K562 (cell line): ENCODE measurements around the gene HTRA3. TPM values are rescaled to one million over a fixed set of nuclear protein-coding genes. Genes with fewer than 3 reads are reported as not detected.

Experiments used
- ATAC-seq: fragments of 200-7000 bp; cut with Tn5 transposase; 3 replicates; pipeline ENCODE4 v1.9.1; 2020; ENCODE audit warnings: moderate library complexity
- BruUV-seq: library from RNA; stranded (reverse); fragments of 400-500 nt; replicated peaks from 2 replicates; lab custom pipeline; 2021; lab: Mats Ljungman, UMichigan
- CTCF ChIA-PET: fragments of 300-600 bp; formaldehyde crosslinking; extraction: SDS; loops from one replicate; lab custom pipeline; 2021; ENCODE audit warnings: low intra/inter-chr PET ratio; lab: Yijun Ruan, JAX
- POLR2A ChIA-PET: fragments of 300-600, 350-650 bp; sonication (Branson Sonifier 250); formaldehyde crosslinking; extraction: SDS; loops from one replicate; lab custom pipeline; 2021; ENCODE audit warnings: antibody characterized with exemption, inconsistent platforms; lab: Yijun Ruan, JAX
- DNase-seq, 4 experiments: peaks; one replicate each; pipeline versions ENCODE4 v3.0.0 to v3.0.0-alpha.2; 2011 to 2018; ENCODE audit warnings: low spot score in 3 of 4, mixed read lengths in 3 of 4; ENCODE audit errors: extremely low read depth in 1 of 4
- FAIRE-seq: peaks from 2 replicates; lab custom pipeline; 2011; peaks lifted over from hg19 to GRCh38; lab: Jason Lieb, UNC
- H2AFZ ChIP-seq: 2 replicates; pipeline ENCODE4 v1.6.0; 2011; ENCODE audit warnings: low read depth, low read length, control low read depth, inconsistent platforms
- H3K27ac ChIP-seq: fragments of 200-600 bp; 3 replicates; pipeline ENCODE4 v1.8.0; 2011; ENCODE audit warnings: low read depth, mild to moderate bottlenecking, control low read depth, inconsistent platforms, low read length, moderate library complexity, mixed read lengths; ENCODE audit errors: extremely low read depth
- H3K27me3 ChIP-seq, 2 experiments: fragments of 300-600 bp in 1 of 2; 2 replicates in 1 of 2; 3 replicates in 1 of 2; pipeline versions ENCODE4 v1.6.0 to v1.8.0; 2011; ENCODE audit warnings: inconsistent platforms in 2 of 2, low read length in 2 of 2, mild to moderate bottlenecking in 1 of 2, mixed read lengths in 1 of 2, moderate library complexity in 1 of 2; ENCODE audit not compliant: control insufficient read depth in 2 of 2, insufficient read depth in 2 of 2
- H3K36me3 ChIP-seq: fragments of 300-600 bp; 3 replicates; pipeline ENCODE4 v1.8.0; 2011; ENCODE audit warnings: mild to moderate bottlenecking, low read length, inconsistent platforms; ENCODE audit not compliant: control insufficient read depth, insufficient read depth
- H3K4me1 ChIP-seq, 2 experiments: fragments of 200-600 bp in 1 of 2; replicated peaks in 1 of 2; 2 replicates in 1 of 2; 3 replicates in 1 of 2; pipeline versions ENCODE4 v1.5.1 to v1.8.0; 2011; ENCODE audit warnings: inconsistent platforms in 2 of 2, low read length in 2 of 2, mild to moderate bottlenecking in 1 of 2, mixed read lengths in 1 of 2, moderate library complexity in 1 of 2; ENCODE audit not compliant: control insufficient read depth in 2 of 2, insufficient read depth in 2 of 2
- H3K4me2 ChIP-seq: 2 replicates; pipeline ENCODE4 v1.6.1; 2011; ENCODE audit warnings: low read length, control low read depth, inconsistent platforms, mixed read lengths; ENCODE audit not compliant: insufficient read depth
- H3K4me3 ChIP-seq: fragments of 200-600 bp; sonication (generic), shearing (Covaris generic); 2 replicates; pipeline ENCODE4 v1.5.1; 2016; ENCODE audit warnings: control low read depth, inconsistent platforms
- H3K79me2 ChIP-seq: fragments of 200-600 bp; 3 replicates; pipeline ENCODE4 v1.8.0; 2011; ENCODE audit warnings: low read length, inconsistent platforms; ENCODE audit not compliant: control insufficient read depth, insufficient read depth
- H3K9ac ChIP-seq, 2 experiments: 2 replicates each; pipeline versions ENCODE4 v1.6.0 to v1.6.1; 2011; ENCODE audit warnings: low read depth in 2 of 2, low read length in 2 of 2, control low read depth in 1 of 2, inconsistent platforms in 1 of 2, mild to moderate bottlenecking in 1 of 2, mixed read lengths in 1 of 2; ENCODE audit not compliant: insufficient read depth in 1 of 2
- H3K9me1 ChIP-seq: one replicate; pipeline ENCODE4 v1.6.0; 2011; ENCODE audit warnings: inconsistent platforms, mild to moderate bottlenecking, low read length, moderate library complexity; ENCODE audit not compliant: control insufficient read depth, insufficient read depth
- H3K9me3 ChIP-seq: replicated peaks from 2 replicates; pipeline ENCODE4 v1.5.1; 2011; ENCODE audit warnings: low read depth, low read length, inconsistent platforms; ENCODE audit not compliant: control insufficient read depth, insufficient read depth
- H4K20me1 ChIP-seq: replicated peaks from 2 replicates; pipeline ENCODE4 v1.6.1; 2011; ENCODE audit warnings: low read length, inconsistent platforms, mixed read lengths; ENCODE audit not compliant: control insufficient read depth, insufficient read depth
- CBX2 ChIP-seq: fragments of 200-600 bp; sonication (generic); IDR thresholded peaks from one replicate; pipeline ENCODE4 v1.6.1; 2012; ENCODE audit warnings: mild to moderate bottlenecking, low read length, inconsistent platforms; ENCODE audit not compliant: insufficient read depth, poor library complexity, severe bottlenecking
- FOXJ2 ChIP-seq: fragments of 200-800 bp; sonication (Bioruptor generic); IDR thresholded peaks from 2 replicates; pipeline ENCODE4 v1.6.1; 2016; ENCODE audit warnings: missing genetic modification characterization, missing compliant biosample characterization
- MTA3 ChIP-seq: fragments of 450-650 bp; formaldehyde crosslinking; IDR thresholded peaks from 2 replicates; pipeline ENCODE4 v1.6.1; 2017; ENCODE audit warnings: mild to moderate bottlenecking, borderline replicate concordance
- NR4A1 ChIP-seq, 2 experiments: fragments of 250-450 bp in 1 of 2; fragments of 450-650 bp in 1 of 2; sonication (Bioruptor Pico) in 1 of 2; IDR thresholded peaks; 2 replicates each; pipeline versions ENCODE4 v1.4.0 to v1.6.1; 2016 to 2020; ENCODE audit warnings: mild to moderate bottlenecking in 2 of 2, missing compliant biosample characterization in 1 of 2, missing genetic modification characterization in 1 of 2, moderate library complexity in 1 of 2
- NRF1 ChIP-seq, 2 experiments: fragments of 450-650 bp; IDR thresholded peaks in 1 of 2; conservative IDR thresholded peaks in 1 of 2; 2 replicates each; pipeline ENCODE4 v1.6.1; 2014; ENCODE audit warnings: mild to moderate bottlenecking in 2 of 2
- ZNF76 ChIP-seq: fragments of 250-450 bp; sonication (Bioruptor Pico); IDR thresholded peaks from 2 replicates; pipeline ENCODE4 v1.4.0; 2020; ENCODE audit warnings: mild to moderate bottlenecking, moderate library complexity, borderline replicate concordance
- ZNF780A ChIP-seq: fragments of 250-450 bp; sonication (Bioruptor Pico); IDR thresholded peaks from 2 replicates; pipeline ENCODE4 v1.5.0; 2021; ENCODE audit warnings: mild to moderate bottlenecking
- whole genome bisulfite sequencing: fragments of 100-300 bp; shearing (Covaris generic); methylation state at CpG from one replicate; pipeline ENCODE4 v1.1.6; 2016; ENCODE audit warnings: low coverage, mixed read lengths; ENCODE audit not compliant: insufficient coverage; ENCODE audit errors: missing lambda C conversion rate; 5-methylcytosine and 5-hydroxymethylcytosine counted together
- in situ Hi-C: fragments of 300-500 bp; cut with MboI; formaldehyde crosslinking; loops from 4 replicates; pipeline ENCODE4 v1.15.0; 2018; ENCODE audit warnings: inconsistent platforms, mixed read lengths
- intact Hi-C: fragments of 100-400 bp; cut with micrococcal nuclease; formaldehyde crosslinking; loops from 2 replicates; pipeline ENCODE4 v1.14.2; 2022
- polyA plus RNA-seq, 8 experiments: library from polyadenylated mRNA; depleted of rRNA in 4 of 8; stranded (reverse) in 5 of 8; unstranded in 3 of 8; fragments of >200 nt; fragmentation: Nextera tagmentation in 2 of 8; fragmentation: Illumina TruSeq in 1 of 8; extraction: Ambion mirVana in 2 of 8; extraction: Trizol in 1 of 8; gene quantifications; 2 replicates each; pipeline versions ENCODE4 v1.2.1 to v1.2.3, GENCODE V29; 2011 to 2014; ENCODE audit warnings: inconsistent platforms in 1 of 8, missing spikeins in 1 of 8
- total RNA-seq, 7 experiments: library from RNA; depleted of rRNA in 6 of 7; stranded (reverse); fragments of >200 nt in 6 of 7; fragmentation: Illumina TruSeq in 2 of 7; extraction: Trizol in 2 of 7; gene quantifications; 2 replicates each; pipeline versions ENCODE4 v1.2.1 to v1.2.3, GENCODE V29; 2011 to 2021; ENCODE audit warnings: low replicate concordance in 1 of 7
- TF ChIP-seq, protein P1 (sequence below): fragments of 250-450 bp; sonication (Bioruptor Pico); IDR thresholded peaks from 2 replicates; pipeline ENCODE4 v1.4.0; 2020; ENCODE audit warnings: mild to moderate bottlenecking

HTRA3 gene
- total and polyA plus RNA-seq, 9 of the 15 experiments (the other 6 are each of a cell fraction or from before 2014, with no cell fraction given) = 0.04 TPM; not detected in 8

DNA sequence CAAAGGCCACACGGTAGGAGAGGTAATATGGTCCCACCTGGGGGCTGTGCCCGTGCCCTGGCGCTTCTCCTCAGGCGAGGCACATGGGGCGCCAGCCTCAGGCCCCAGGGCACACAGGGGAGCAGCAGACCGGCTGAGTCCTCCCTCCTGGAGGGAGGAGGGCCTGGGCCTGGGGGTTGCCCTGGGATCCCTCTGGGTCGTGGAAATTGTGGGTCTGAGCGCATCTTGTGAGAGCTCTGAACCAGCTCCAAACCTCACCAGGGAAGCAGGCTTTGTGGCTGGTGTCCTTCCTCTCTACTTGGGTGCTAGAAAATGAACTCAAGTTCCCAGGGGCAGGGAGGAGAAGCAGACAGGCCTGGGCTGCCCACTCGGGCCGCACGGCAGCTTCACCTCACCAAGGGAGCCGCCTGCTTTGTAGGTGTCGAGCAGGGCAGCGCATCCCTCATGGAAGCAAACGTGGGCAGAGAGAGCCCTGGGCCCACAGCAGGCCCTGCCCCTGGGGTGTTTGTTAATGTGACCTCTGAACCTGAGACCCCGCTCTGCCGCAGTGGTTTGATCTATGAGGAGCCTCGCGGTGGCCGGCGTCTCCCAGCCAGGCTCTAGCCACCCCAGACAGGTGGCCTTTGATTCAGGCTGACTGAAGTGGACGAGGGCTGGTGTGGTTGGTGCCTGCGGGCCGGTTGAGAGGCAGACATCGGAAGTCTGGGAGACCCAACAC lies 10.8 kb downstream of the HTRA3 start:
- no TSS peak for BruUV-seq
- no peak overlapping the region for H3K27ac ChIP-seq
- WGBS = 42% methylated on average over 18 of the region's 25 CpGs
- no peaks in the 10 kb centered on the region for H3K79me2 ChIP-seq
- no peaks in the 10 kb centered on the region for H3K9me3 ChIP-seq
- in situ Hi-C loops (no loop called here), intact Hi-C loops (no loop called here)
- FAIRE-seq (no peak), ATAC-seq (no peak), DNase-seq (no peak)
- no peak overlapping the region for H3K4me3 ChIP-seq
- H3K27me3 ChIP-seq = peaks cover 0 to 58% of the 10 kb centered on the region in 2 experiments; a peak in 3 of 5 replicates
- H3K4me1 ChIP-seq = peaks cover 0 to 30% of the 10 kb centered on the region in 2 experiments; a peak in 2 of 5 replicates
- H3K9me1 ChIP-seq = no peaks in the 10 kb centered on the region
- no peak overlapping the region for H2AFZ ChIP-seq
- H3K4me2 ChIP-seq = no peak overlapping the region
- TF ChIP-seq ZNF76 (CRISPR knock-in tag) (no peak), CBX2 (no peak), FOXJ2 (tag) (no peak), NRF1 (conservative IDR thresholded peaks at IDR 0.05 in 1 of 2, IDR thresholded peaks at IDR 0.05 in 1 of 2) (no peak), ZNF780A (CRISPR knock-in tag) (no peak), NR4A1 (CRISPR knock-in tag; IDR thresholded peaks at IDR 0.05) (no peak), NR4A1 (tag; IDR thresholded peaks at IDR 0.05) (no peak), MTA3 (no peak)
- TF ChIP-seq, protein P1, sequence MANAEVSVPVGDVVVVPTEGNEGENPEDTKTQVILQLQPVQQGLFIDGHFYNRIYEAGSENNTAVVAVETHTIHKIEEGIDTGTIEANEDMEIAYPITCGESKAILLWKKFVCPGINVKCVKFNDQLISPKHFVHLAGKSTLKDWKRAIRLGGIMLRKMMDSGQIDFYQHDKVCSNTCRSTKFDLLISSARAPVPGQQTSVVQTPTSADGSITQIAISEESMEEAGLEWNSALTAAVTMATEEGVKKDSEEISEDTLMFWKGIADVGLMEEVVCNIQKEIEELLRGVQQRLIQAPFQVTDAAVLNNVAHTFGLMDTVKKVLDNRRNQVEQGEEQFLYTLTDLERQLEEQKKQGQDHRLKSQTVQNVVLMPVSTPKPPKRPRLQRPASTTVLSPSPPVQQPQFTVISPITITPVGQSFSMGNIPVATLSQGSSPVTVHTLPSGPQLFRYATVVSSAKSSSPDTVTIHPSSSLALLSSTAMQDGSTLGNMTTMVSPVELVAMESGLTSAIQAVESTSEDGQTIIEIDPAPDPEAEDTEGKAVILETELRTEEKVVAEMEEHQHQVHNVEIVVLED (CRISPR knock-in tag) = no peak
- no peak overlapping the region; a peak in 1 of 4 replicates for H3K9ac ChIP-seq
- ChIA-PET CTCF (no interaction called here), POLR2A (no interaction called here)
- no peaks in the 10 kb centered on the region for H3K36me3 ChIP-seq
- no peaks in the 10 kb centered on the region; the same call in 1 of the 2 replicates for H4K20me1 ChIP-seq
